ENCODE results near the gene ITGB7. TPM values are rescaled to one million over a fixed set of nuclear protein-coding genes. Genes with fewer than 3 reads are reported as not detected.

Gene ITGB7
- total and polyA plus RNA-seq, 9 of the 15 experiments (the other 6 are each of a cell fraction or from before 2014, with no cell fraction given): 0.06 to 2.0 (median 0.67) TPM

- TF ChIP-seq, protein P1, sequence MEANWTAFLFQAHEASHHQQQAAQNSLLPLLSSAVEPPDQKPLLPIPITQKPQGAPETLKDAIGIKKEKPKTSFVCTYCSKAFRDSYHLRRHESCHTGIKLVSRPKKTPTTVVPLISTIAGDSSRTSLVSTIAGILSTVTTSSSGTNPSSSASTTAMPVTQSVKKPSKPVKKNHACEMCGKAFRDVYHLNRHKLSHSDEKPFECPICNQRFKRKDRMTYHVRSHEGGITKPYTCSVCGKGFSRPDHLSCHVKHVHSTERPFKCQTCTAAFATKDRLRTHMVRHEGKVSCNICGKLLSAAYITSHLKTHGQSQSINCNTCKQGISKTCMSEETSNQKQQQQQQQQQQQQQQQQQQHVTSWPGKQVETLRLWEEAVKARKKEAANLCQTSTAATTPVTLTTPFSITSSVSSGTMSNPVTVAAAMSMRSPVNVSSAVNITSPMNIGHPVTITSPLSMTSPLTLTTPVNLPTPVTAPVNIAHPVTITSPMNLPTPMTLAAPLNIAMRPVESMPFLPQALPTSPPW (CRISPR knock-in tag; IDR thresholded peaks at IDR 0.05): peak; percentile 61
- TF ChIP-seq ZFP91 (CRISPR knock-in tag; IDR thresholded peaks at IDR 0.05) (no peak), LARP7 (IDR thresholded peaks at IDR 0.05) (no peak), ZNF507 (tag; conservative IDR thresholded peaks at IDR 0.05) (no peak), CCAR2 (IDR thresholded peaks at IDR 0.05; ENCODE audit: low read depth, low read length) (no peak), MTA2 (IDR thresholded peaks at IDR 0.05; ENCODE audit: low read depth) (no peak), SRF (CRISPR knock-in tag; IDR thresholded peaks at IDR 0.05) (no peak), TAF1 (IDR thresholded peaks at IDR 0.05; ENCODE audit: control insufficient read depth, extremely low read depth, insufficient read depth, low read length, severe bottlenecking) (no peak), HDAC2 (IDR thresholded peaks at IDR 0.05) (0 out of 2 replicates have a peak, but pooled peaks have one; percentile 74), SMARCA5 (IDR thresholded peaks at IDR 0.05) (no peak), NR4A1 (CRISPR knock-in tag; IDR thresholded peaks at IDR 0.05) (no peak), NR4A1 (tag; IDR thresholded peaks at IDR 0.05) (no peak), CREB1 (IDR thresholded peaks at IDR 0.05) (no peak), CREB1 (CRISPR knock-in tag; IDR thresholded peaks at IDR 0.05) (no peak), ZNF3 (CRISPR knock-in tag; IDR thresholded peaks at IDR 0.05) (no peak), ZC3H11A (IDR thresholded peaks at IDR 0.05; ENCODE audit: low read depth, low read length) (no peak), PTRF (tag; IDR thresholded peaks at IDR 0.05) (no peak), TSC22D4 (tag; IDR thresholded peaks at IDR 0.05) (no peak), HNRNPK (IDR thresholded peaks at IDR 0.05; ENCODE audit: low read depth, low read length, poor library complexity, severe bottlenecking) (no peak), HMG20B (CRISPR knock-in tag; IDR thresholded peaks at IDR 0.05) (no peak)
- TF ChIP-seq, protein P2, sequence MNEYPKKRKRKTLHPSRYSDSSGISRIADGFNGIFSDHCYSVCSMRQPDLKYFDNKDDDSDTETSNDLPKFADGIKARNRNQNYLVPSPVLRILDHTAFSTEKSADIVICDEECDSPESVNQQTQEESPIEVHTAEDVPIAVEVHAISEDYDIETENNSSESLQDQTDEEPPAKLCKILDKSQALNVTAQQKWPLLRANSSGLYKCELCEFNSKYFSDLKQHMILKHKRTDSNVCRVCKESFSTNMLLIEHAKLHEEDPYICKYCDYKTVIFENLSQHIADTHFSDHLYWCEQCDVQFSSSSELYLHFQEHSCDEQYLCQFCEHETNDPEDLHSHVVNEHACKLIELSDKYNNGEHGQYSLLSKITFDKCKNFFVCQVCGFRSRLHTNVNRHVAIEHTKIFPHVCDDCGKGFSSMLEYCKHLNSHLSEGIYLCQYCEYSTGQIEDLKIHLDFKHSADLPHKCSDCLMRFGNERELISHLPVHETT (CRISPR knock-in tag; conservative IDR thresholded peaks at IDR 0.05 in 1 of 2, IDR thresholded peaks at IDR 0.05 in 1 of 2): no peak
- TF ChIP-seq, protein P3, sequence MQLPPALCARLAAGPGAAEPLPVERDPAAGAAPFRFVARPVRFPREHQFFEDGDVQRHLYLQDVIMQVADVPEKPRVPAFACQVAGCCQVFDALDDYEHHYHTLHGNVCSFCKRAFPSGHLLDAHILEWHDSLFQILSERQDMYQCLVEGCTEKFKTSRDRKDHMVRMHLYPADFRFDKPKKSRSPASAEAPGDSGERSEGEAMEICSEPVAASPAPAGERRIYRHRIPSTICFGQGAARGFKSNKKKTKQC (CRISPR knock-in tag; IDR thresholded peaks at IDR 0.05): 0 out of 2 replicates have a peak, but pooled peaks have one; percentile 55
- TF ChIP-seq, protein P4, sequence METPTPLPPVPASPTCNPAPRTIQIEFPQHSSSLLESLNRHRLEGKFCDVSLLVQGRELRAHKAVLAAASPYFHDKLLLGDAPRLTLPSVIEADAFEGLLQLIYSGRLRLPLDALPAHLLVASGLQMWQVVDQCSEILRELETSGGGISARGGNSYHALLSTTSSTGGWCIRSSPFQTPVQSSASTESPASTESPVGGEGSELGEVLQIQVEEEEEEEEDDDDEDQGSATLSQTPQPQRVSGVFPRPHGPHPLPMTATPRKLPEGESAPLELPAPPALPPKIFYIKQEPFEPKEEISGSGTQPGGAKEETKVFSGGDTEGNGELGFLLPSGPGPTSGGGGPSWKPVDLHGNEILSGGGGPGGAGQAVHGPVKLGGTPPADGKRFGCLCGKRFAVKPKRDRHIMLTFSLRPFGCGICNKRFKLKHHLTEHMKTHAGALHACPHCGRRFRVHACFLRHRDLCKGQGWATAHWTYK (CRISPR knock-in tag; IDR thresholded peaks at IDR 0.05): no peak
Measured at GRCh38 chr12:53219956-53220693, 13.1 kb upstream of the ITGB7 start (continued).
